GM18873 (cell line): Measurements from ENCODE around the gene RFC5.
"Not testable (repeated sequence)": the region's sequence is repeated elsewhere in the genome, so short reads cannot be mapped to it uniquely, and the experiment has no call there.

Experiments used
- ATAC-seq: cut with Tn5 transposase; IDR thresholded peaks from one replicate; pipeline ENCODE4 v1.9.1; 2021; ENCODE audit warnings: mild to moderate bottlenecking, moderate library complexity, moderate number of reproducible peaks; ENCODE audit not compliant: unreplicated experiment, low FRiP score

Gene RFC5

GRCh38 chr12:118013283-118013682 lies 3.2 kb upstream of the RFC5 start:
- no peak for ATAC-seq

- no peak for ATAC-seq
Measured at GRCh38 chr12:118015306-118015705, 1.2 kb upstream of the RFC5 start.

GRCh38 chr12:118015944-118016343 lies 559 bp upstream of the RFC5 start:
- ATAC-seq = no peak

GRCh38 chr12:118017926-118018325 lies 1.4 kb downstream of the RFC5 start:
- ATAC-seq = no peak

- ATAC-seq = no peak
Measured at GRCh38 chr12:118020036-118020435, 3.5 kb downstream of the RFC5 start.

- ATAC-seq = not testable (repeated sequence)
Measured at GRCh38 chr12:118022097-118022727, 5.7 kb downstream of the RFC5 start.

- ATAC-seq = no peak
Measured at GRCh38 chr12:118022728-118023109, 6.2 kb downstream of the RFC5 start.

GRCh38 chr12:118023301-118023860 lies 6.9 kb downstream of the RFC5 start:
- no peak for ATAC-seq

- no peak for ATAC-seq
Measured at GRCh38 chr12:118025168-118025567, 8.7 kb downstream of the RFC5 start.

- ATAC-seq = no peak
Measured at GRCh38 chr12:118029166-118029565, 12.7 kb downstream of the RFC5 start.

- no peak for ATAC-seq
Measured at GRCh38 chr12:118032188-118032587, 15.7 kb downstream of the RFC5 start.

GRCh38 chr12:118033323-118033722 lies 16.8 kb downstream of the RFC5 start:
- ATAC-seq = no peak

GRCh38 chr12:118033902-118034301 lies 17.4 kb downstream of the RFC5 start:
- no peak for ATAC-seq

GRCh38 chr12:118034429-118035189 lies 18.1 kb downstream of the RFC5 start:
- no peak for ATAC-seq

- ATAC-seq = peak; percentile 52
Measured at GRCh38 chr12:118035190-118036041, 18.9 kb downstream of the RFC5 start.

GRCh38 chr12:118036672-118037411 lies 20.3 kb downstream of the RFC5 start:
- ATAC-seq = no peak

GRCh38 chr12:118038137-118038536 lies 21.6 kb downstream of the RFC5 start:
- no peak for ATAC-seq

GRCh38 chr12:118042091-118042490 lies 25.6 kb downstream of the RFC5 start:
- no peak for ATAC-seq

- ATAC-seq = no peak
Measured at GRCh38 chr12:118044075-118044474, 27.6 kb downstream of the RFC5 start.

- ATAC-seq = no peak
Measured at GRCh38 chr12:118044577-118044976, 28.1 kb downstream of the RFC5 start.
